NB4 (cell line): ENCODE results near the gene NNAT.

Source experiments
- DNase-seq: peaks from one replicate; pipeline ENCODE4 v3.0.0; 2010; ENCODE audit warnings: low read depth
- H3K4me3 ChIP-seq: one replicate; pipeline ENCODE4 v1.5.1; 2011; ENCODE audit warnings: mild to moderate bottlenecking, low read depth, low read length, moderate library complexity
- MAX ChIP-seq: IDR thresholded peaks from 2 replicates; pipeline ENCODE4 v1.6.1; 2011; ENCODE audit warnings: low read depth, low read length
- MYC ChIP-seq: IDR thresholded peaks from 2 replicates; pipeline ENCODE4 v1.6.1; 2011; ENCODE audit warnings: low read depth, low read length
- POLR2A ChIP-seq: IDR thresholded peaks from 2 replicates; pipeline ENCODE4 v1.6.1; 2011; ENCODE audit warnings: mild to moderate bottlenecking; ENCODE audit not compliant: insufficient read length; ENCODE audit errors: extremely low read depth
- TF ChIP-seq, protein P1 (sequence below): IDR thresholded peaks from one replicate; pipeline ENCODE4 v1.5.1; 2012; ENCODE audit warnings: low read depth, low read length

Gene NNAT

DNA sequence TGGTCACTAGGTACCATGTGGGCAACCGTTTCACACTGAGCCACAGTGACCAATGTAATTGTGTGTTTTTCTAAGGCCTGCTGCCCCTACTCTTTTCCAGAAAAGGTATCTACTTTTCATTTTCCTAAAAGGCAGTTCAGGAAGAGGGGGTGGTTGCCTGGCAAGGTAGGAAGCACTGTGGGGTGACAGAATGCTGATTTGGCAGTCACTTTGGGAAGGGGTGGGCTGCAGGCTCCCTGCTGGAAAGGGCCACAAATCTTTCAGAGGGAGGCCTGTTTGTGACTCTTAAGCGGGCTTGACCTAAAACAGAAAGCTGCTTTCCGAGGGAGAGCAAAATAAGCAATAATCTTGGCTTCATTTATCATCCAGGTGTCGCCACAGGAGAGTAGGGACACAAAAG, 5.2 kb upstream of the NNAT start:
- no peak for DNase-seq
- no peak overlapping the region for H3K4me3 ChIP-seq
- TF ChIP-seq MYC = no peak
- TF ChIP-seq POLR2A = no peak
- no peak for TF ChIP-seq MAX

GRCh38 chr20:37516811-37517750, 4.0 kb upstream of the NNAT start:
- H3K4me3 ChIP-seq = no peak overlapping the region
- DNase-seq = no peak
- TF ChIP-seq POLR2A (no peak), MAX (no peak), MYC (no peak)
- TF ChIP-seq, protein P1, sequence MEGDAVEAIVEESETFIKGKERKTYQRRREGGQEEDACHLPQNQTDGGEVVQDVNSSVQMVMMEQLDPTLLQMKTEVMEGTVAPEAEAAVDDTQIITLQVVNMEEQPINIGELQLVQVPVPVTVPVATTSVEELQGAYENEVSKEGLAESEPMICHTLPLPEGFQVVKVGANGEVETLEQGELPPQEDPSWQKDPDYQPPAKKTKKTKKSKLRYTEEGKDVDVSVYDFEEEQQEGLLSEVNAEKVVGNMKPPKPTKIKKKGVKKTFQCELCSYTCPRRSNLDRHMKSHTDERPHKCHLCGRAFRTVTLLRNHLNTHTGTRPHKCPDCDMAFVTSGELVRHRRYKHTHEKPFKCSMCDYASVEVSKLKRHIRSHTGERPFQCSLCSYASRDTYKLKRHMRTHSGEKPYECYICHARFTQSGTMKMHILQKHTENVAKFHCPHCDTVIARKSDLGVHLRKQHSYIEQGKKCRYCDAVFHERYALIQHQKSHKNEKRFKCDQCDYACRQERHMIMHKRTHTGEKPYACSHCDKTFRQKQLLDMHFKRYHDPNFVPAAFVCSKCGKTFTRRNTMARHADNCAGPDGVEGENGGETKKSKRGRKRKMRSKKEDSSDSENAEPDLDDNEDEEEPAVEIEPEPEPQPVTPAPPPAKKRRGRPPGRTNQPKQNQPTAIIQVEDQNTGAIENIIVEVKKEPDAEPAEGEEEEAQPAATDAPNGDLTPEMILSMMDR = no peak

DNA sequence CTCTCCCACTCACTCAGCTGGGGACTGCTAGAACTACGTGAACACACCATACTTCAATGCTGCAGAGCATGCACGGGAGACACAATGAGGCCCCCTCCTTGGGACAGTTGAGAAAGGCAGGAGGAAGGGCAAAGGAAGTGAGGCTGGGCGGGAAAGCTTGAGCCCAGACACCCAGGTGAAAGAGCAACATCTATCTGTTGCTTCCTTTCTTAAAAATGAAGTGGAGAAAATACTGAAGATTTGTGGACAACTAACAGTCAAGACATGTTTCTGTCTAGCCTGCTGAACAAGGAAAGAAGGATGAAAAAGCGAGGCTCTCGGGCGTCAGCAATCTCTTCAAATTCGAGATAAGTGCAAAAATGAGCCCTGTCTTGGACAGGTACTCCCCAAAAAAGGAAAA, 3.0 kb upstream of the NNAT start:
- DNase-seq = no peak
- no peak overlapping the region for H3K4me3 ChIP-seq
- TF ChIP-seq, protein P1 = no peak
- no peak for TF ChIP-seq MAX
- TF ChIP-seq POLR2A = no peak

- no peak overlapping the region for H3K4me3 ChIP-seq
- TF ChIP-seq, protein P1 = no peak
- TF ChIP-seq MYC (no peak), MAX (no peak), POLR2A (no peak)
- no peak for DNase-seq
These were observed 2.2 kb upstream of the NNAT start for GRCh38 chr20:37518606-37519507.

- DNase-seq = peak; percentile 80
- 0 out of 2 replicates have a peak, but pooled peaks have one; percentile 34 for TF ChIP-seq MYC
- peak; percentile 87 for TF ChIP-seq MAX
- TF ChIP-seq POLR2A = no peak
- TF ChIP-seq, protein P1 = peak; percentile 16
- no peak overlapping the region for H3K4me3 ChIP-seq
These were observed 1.3 kb upstream of the NNAT start for GRCh38 chr20:37519508-37520418.
